HG03439 (cell line): ENCODE data around the gene PRSS48.
"Not testable (repeated sequence)": the region's sequence is repeated elsewhere in the genome, so short reads cannot be mapped to it uniquely, and the experiment has no call there.

Experiments used
- ATAC-seq: cut with Tn5 transposase; IDR thresholded peaks from one replicate; pipeline ENCODE4 v1.9.1; 2021; ENCODE audit warnings: mild to moderate bottlenecking, moderate library complexity; ENCODE audit not compliant: unreplicated experiment

PRSS48 gene

DNA sequence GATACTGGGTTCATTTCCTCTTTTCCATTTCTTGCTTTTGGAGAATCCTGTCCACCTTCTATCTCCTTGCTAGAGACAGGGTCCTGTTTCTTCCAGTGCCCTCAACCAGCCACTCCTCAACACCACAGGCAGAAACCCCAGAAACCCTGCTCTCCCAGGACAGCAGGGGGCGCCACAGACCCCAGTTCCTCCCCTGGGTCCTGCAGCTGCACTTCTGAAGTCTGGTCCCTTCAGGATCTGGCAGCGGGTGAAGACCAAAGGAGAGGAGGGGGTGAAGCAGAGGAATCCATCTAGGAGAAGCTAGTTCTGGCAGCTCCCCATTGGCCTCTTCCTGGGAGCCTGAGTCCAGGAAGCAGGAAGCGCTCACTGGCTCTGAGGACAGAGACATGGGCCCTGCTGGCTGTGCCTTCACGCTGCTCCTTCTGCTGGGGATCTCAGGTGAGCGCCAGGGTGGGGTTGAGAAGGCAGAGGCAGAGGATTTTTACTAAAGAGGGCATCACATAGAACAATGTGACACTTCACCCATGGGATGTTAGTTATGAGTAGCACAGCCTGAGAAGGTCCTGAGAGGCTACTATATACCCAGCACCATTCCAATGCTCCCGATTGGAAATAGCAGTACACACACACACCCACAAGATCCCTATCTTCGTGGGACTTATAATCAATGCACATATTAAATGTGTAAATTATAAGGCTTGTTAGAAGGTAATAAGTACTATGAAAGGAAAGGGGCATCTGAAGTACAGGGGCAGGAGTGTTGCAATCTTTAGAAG is at the start of gene PRSS48:
Gene PRSS48 (plus strand): TSS at position 375 of the 776 bp plus-strand sequence. CDS start 12 bp downstream, at position 387.
- ATAC-seq = no peak

GRCh38 chr4:151227172-151227571 is 49.8 kb upstream of the PRSS48 start:
- ATAC-seq = no peak

DNA sequence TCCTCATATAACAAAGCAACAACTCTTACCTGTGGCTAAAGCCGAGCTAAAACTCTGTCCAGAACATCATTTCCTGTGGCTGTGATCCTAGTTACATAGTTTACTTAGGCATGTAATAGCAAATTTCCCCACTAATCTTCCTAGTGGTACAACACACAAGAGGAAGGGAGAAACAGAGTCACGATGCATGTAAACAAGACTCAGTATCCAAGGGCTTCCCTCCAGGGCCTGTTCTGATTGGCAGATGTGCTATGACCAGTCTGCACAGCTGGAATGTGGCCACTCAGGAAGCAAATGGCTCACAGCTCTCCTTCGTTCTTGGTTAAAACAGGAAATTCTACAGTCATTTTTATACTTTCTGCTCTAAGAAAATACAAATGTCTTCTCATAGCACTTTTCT is 49.2 kb upstream of the PRSS48 start:
- ATAC-seq = no peak

DNA sequence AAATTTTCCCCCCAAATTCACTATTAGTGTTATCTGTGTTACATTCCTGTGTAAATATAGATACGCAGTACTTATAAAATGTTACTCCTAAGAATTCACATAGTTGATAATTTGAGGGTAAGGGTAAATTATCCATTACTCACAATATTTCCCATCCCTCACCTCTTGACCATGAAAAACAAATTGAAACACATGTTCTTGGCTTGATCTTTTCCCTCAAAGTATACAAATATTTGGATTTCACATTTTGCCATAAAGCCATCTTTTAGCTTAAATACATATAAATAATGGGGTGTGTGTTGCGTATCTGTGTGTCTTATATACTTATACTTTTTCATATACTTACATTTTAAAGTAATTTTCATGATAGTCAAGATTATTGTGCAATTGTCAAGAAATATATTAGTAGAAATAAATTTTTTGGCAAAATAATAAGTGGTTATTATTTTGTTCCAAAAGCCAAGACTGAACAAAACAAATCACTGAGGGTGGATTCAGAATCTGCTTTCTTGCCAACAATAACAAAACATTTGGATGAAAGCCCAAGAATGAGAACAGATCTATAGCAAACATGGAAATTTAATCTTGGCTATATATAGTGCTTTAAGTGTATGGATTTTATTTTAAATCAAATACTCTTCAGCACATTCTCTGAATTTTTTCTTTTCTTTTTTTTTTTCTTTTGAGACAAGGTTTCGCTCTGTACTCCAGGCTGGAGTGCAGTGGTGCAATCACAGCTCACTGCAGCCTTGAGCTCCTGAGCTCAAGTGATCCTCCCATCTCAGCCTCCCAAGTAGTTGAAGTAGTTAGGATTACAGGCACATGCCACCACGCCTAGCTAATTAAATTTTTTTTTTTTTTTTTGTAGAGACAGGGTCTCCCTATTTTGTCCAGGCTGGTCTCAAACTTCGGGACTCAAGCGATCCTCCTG is 48.5 kb upstream of the PRSS48 start:
- no peak for ATAC-seq

DNA sequence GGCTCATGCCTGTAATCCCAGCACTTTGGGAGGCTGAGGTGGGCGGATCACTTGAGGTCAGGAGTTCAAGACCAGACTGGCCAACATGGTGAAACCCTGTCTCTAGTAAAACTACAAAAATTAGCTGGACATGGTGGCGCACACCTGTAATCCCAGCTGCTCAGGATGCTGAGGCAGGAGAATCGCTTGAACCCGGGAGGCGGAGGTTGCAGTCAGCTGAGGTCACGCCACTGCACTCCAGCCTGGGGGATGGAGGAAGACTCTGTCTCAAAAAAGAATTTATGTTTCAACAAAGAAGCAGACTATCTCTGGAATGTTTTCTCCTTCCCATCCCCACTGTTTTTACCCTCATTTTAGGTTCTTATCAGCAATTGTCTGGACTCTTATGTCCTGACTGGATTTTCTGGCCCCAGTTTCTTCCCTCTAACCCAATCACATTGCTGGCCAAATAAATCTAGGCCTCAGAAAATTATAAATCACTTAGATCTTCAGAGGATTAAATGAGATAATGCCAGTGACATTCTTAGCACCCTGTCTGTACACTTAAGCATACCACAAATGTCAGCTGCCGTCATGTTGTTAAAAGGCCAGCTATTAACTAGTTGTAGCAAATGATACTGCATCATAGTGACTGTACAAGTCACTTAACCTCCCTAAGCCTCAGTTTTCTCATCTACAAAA is 44.9 kb upstream of the PRSS48 start:
- no peak for ATAC-seq

GRCh38 chr4:151233600-151233999 is 43.4 kb upstream of the PRSS48 start:
- ATAC-seq = no peak

DNA sequence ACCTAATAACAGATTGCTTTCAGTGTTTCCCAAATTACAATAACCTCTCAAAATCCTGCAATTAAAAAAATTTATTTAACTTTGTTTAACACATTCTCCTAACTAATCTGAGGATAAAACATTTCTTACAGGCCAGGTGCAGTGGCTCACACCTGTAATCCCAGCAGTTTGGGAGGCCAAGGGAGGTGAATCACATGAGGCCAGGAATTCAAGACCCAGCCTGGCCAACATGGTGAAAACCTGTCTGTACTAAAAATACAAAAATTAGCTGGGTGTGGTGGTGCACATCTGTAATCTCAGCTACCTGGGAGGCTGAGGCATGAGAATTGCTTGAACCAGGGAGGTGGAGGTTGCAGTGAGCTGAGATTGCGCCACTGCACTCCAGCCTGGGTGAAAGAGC is 41.6 kb upstream of the PRSS48 start:
- not testable (repeated sequence) for ATAC-seq

GRCh38 chr4:151236036-151236435 is 40.9 kb upstream of the PRSS48 start:
- ATAC-seq = no peak

GRCh38 chr4:151238477-151238876 is 38.5 kb upstream of the PRSS48 start:
- no peak for ATAC-seq

DNA sequence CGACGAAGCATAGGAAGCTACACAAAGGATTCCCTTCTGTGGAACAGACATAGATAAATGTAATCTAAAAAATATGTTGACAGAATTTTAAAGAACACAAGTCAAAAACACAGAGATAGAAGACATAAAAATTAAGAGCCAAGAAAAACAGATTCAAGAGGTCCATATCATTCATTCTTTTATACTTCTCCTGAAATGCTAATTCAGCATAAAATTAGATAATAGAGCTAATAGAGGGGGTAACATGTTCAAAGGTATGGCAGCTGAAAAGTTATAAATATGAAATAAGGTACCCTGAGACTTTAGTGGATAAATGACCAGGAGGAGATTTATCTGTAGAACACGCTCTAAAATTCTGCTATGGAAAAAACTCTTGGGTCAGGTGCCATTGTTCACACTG is 37.4 kb upstream of the PRSS48 start:
- ATAC-seq = no peak

GRCh38 chr4:151242305-151242704 is 34.7 kb upstream of the PRSS48 start:
- ATAC-seq = no peak

DNA sequence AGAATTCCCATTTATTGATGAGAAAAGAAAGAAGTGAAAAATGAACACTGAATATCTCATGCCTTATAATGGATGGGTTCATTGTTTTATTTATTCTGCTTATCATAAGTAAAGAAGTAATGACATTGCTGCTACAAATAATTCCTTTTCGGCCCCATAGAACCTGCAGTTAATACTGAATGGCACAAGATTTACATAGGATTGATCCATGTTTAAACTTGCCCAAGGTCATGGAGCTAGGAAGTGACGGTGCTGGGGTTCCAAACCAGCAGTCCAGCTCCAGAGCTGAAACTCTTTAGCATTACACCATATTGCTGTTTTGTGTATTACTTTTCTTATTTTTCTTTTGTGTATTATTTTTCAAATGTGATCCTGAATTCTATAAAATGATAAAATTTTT is 30.2 kb upstream of the PRSS48 start:
- no peak for ATAC-seq

DNA sequence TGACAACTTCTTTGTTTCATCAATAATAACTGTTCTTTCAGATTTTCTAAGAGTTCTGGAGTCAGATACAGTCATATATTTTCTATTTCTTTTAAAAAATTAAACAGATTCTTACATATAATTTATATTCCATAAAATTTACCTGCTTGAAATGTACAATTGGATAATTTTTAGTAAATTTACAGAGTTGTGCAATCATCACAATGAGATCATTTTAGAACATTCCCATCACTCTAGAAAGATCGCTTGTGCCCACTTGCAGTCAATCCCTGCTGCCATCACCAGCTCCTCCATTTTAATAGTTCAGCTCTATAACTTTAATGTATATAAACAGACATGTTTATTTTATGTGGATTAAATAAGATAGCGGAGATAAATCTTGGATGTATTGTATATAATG is 29.6 kb upstream of the PRSS48 start:
- no peak for ATAC-seq

- no peak for ATAC-seq
Observed at GRCh38 chr4:151248519-151248918, 28.4 kb upstream of the PRSS48 start.

DNA sequence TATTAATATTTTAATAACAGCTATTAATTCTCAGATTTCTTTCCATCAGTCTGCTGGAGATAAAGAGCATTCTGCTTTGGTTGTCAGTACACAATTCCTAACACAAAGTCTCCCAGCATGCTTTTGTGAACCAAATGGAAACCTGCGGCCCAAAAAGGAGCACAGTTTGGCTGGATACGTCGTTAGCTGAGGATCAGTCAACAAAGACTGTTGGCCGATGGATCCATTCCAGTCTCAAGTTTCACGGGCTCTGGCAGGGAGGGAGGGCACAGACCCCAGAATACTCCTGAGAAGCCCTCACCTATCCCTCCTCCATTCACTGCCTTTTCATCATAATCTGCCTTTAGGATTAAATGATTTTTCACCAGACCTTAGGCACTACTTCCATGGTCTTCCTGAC is 26.3 kb upstream of the PRSS48 start:
- no peak for ATAC-seq

- no peak for ATAC-seq
Observed at GRCh38 chr4:151251603-151252304, 25.2 kb upstream of the PRSS48 start.

DNA sequence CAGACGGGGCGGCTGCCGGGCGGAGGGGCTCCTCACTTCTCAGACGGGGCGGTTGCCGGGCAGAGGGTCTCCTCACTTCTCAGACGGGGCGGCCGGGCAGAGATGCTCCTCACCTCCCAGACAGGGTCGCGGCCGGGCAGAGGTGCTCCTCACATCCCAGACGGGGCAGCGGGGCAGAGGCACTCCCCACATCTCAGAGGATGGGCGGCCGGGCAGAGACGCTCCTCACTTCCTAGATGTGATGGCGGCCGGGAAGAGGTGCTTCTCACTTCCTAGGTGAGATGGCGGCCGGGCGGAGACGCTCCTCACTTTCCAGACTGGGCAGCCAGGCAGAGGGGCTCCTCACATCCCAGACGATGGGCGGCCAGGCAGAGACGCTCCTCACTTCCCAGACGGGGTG is 21.7 kb upstream of the PRSS48 start:
- not testable (repeated sequence) for ATAC-seq

GRCh38 chr4:151255680-151256079 is 21.3 kb upstream of the PRSS48 start:
- not testable (repeated sequence) for ATAC-seq

DNA sequence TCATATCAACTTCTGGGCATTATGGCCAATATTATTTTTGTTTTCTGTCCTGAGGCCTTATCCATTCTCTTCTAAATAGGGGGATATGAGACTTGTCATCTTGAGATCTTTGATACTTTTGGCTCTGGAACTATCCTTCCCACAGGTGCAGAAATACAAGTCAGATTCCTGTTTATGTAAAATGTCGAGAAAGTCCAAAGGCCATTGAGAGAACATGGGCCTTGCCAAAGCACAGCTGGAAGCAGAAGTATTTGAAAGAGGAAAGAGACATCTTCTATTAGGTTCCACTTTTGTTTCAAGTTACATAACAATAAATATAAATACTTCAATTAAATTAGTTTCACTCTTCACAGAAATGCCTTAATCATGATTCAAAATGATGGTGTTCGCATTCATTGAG is 20.8 kb upstream of the PRSS48 start:
- ATAC-seq = no peak

GRCh38 chr4:151257704-151258103 is 19.3 kb upstream of the PRSS48 start:
- ATAC-seq = no peak

DNA sequence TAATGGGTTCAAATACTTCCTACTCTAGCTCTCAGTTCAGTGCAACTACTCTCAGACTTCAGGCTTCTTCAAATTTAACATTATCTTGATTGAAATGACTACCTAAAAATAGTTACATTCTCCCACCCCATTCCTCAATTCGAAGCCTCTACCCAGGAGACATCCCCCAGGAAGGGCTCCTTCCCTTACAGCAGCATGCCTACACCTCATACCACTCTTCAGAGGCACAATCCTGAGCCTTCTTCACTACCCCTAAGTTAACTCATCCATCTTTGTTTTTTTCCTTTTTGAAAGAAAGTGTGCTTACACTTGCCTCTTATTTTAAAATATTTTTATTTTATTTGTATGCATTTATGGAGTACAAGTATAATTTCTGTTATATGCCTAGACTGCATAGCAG is 17.2 kb upstream of the PRSS48 start:
- no peak for ATAC-seq
